GM19043 (cell line): ENCODE results near the gene REV1.
"Not testable (repeated sequence)": the region's sequence is repeated elsewhere in the genome, so short reads cannot be mapped to it uniquely, and the experiment has no call there.

Experiments used
- ATAC-seq: cut with Tn5 transposase; IDR thresholded peaks from one replicate; pipeline ENCODE4 v1.9.1; 2021; ENCODE audit warnings: low read depth; ENCODE audit not compliant: unreplicated experiment

The REV1 gene

GRCh38 chr2:99488539-99489062 is 1.2 kb downstream of the REV1 start:
- ATAC-seq, result no peak

DNA sequence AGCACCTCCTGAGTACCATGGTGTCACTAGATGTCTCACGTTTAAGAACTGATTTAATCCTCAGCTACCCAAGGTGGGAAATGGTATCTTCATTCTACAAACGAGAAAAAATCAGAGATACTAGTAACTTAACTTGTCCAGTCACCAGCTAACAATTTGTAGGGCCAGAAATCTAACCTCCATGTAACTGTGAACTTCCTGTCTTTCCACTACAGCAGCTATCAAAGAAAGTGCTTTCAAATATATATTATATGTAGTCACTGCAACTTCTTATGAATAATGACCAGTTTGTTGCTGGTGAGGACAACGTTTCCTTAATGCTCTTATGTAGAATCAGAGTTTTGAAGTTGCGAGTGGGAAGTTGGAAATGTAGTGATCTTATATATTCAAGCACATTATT is 1.9 kb downstream of the REV1 start:
- ATAC-seq, result no peak

DNA sequence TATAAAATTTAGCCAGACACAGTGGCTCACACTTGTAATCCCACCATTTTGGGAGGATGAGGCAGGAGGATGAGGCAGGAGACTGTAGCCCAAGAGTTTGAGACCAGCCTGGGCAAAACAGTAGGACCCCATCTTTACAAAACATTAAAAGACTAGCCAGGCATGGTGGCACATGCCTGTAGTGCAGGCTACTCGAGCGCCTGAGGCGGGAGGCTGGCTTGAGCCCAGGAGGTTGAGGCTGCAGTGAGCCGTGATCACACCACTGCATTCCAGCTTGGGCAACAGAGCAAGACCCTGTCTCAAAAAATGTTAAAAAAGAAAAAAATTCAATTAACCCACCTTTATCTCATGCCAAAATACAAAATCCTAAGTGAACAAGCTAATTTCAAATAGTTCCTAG is 4.0 kb downstream of the REV1 start:
- no peak for ATAC-seq

- ATAC-seq, result no peak
Observed at GRCh38 chr2:99485411-99485810, 4.4 kb downstream of the REV1 start.

- ATAC-seq, result no peak
Observed at GRCh38 chr2:99484205-99484604, 5.6 kb downstream of the REV1 start.

- no peak for ATAC-seq
Observed at GRCh38 chr2:99481941-99482340, 7.9 kb downstream of the REV1 start.

GRCh38 chr2:99481527-99481926 is 8.3 kb downstream of the REV1 start:
- ATAC-seq, result no peak

- ATAC-seq, result no peak
Observed at GRCh38 chr2:99480390-99480789, 9.4 kb downstream of the REV1 start.

DNA sequence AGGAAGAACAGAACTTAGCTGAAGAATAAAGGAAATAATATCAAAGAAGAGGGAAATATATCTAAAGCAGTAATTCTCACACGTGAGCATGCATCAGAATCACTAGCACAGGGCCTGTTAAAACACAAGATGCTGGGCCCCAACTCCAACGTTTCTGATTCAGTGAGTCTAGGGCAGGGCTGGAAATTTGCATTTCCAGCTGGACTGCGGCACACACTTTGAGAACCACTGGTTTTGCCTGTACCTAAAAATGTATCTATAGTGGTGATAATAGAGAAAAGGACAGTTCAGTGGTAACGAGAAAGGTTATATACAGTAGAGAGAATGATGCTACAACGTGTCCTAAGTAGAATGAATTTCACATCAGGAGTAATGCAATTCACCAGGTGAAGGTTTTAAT is 11.2 kb downstream of the REV1 start:
- no peak for ATAC-seq

GRCh38 chr2:99477054-99477453 is 12.8 kb downstream of the REV1 start:
- no peak for ATAC-seq

- ATAC-seq, result no peak
Observed at GRCh38 chr2:99476629-99477028, 13.2 kb downstream of the REV1 start.

DNA sequence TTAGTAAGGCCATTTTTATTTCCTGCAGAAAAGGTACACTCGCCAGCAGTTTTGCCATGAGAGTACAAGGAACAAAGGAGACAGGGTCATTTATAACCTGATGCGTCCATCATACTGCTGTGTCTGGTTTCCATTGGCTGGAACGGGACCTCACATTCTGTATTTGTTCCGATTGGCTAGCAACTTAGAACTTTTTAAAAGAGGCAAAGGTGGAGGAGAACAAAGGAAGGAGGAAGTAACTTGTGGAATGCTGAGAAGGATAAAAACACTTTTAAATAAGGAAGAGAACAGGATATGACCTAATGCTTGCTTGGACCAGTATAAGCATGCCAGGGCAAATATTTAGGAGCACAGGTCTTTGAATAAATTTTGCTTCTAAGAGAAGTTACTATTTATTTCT is 14.7 kb downstream of the REV1 start:
- ATAC-seq, result not testable (repeated sequence)

GRCh38 chr2:99473518-99474083 is 16.2 kb downstream of the REV1 start:
- ATAC-seq, result no peak

- ATAC-seq, result no peak
Observed at GRCh38 chr2:99472600-99472960, 17.2 kb downstream of the REV1 start.

GRCh38 chr2:99471654-99472599 is 17.9 kb downstream of the REV1 start:
- ATAC-seq, result no peak

DNA sequence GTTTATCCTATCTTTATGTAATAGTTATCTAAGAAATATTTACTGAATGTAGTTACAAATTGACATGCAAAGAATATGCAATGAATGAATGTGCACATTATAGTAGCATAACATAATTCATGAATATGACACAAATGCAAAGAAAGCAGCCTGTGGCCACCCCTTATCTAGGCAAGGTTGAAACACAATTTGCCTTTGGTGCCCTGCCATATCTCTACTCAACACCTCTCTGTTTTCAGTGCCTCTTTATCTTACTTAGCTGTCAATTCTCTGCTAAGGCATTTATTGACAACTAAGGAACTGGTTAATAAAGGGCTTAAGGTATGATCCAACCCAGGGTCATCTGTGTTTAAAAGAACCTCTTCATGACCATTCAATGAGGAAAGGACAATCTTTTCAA is 18.9 kb downstream of the REV1 start:
- ATAC-seq, result no peak

GRCh38 chr2:99470459-99470858 is 19.4 kb downstream of the REV1 start:
- not testable (repeated sequence) for ATAC-seq

DNA sequence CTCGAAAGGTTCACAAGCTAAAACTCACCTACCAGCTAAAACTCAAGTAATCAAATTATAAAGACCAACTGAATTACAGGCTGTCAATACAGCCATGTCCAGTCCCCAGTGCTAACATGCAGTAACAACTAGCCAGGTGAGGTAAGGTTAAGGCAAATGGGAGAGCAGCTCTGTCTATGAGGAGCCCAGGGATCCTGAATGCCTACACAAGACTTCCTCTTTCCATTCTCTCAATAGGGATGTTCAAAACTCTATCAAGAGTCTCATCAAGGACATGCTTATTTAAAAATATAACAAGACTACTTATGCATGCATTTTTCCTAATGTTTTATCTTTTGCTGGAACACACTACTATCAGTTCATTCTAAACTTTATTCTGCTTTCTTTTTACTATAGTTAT is 20.4 kb downstream of the REV1 start:
- ATAC-seq, result no peak

- ATAC-seq, result no peak
Observed at GRCh38 chr2:99468155-99468554, 21.7 kb downstream of the REV1 start.

DNA sequence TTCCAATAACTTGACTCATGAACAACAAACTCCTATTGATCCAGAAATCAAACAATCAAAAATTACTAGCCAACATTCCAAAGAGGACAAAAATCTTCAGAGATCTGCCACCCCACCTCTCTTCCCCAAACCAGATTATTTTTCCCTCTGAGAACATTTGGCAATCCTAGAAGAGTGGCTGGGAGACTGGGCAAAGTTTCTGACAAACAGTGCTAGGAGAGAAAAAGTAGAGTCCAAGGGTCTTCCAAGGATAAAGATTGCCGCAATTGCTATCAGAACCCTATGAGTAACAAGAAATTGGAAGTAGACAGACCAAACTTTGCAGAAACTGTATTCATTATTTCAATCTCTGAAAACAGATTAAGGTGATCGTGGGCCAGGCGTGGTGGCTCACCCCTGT is 22.4 kb downstream of the REV1 start:
- no peak for ATAC-seq

DNA sequence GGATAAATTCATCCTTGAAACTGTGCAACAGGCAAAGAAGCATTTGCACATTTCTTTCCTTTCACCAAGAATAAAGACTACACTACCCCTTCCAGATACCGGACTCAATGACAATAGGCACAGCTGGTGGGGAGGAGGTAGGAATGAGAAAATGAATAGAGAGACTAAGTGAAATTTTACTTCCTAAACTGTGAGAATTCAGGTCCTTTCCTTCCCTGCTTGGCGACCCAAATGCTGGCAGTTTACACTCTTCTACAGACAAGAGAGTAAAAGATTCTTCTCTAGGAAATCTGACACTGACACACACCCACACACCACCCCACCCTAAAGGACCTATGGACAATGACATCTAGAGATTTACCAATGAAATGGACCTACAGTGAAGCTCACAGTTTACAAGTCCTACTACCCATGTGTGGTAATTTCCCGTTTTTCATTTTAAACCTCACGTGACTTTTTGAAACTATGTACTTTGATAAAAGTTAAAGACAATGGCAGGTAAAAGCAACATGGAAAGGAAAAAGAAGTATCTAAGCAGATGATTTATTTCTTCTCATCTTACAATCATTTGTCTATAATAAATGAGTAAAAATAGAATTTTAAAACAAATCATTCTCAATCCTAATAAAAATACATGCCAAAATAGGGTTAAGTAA is 27.9 kb downstream of the REV1 start:
- no peak for ATAC-seq
